Nephron (organoid): ENCODE data around the gene HTR2A.

Experiments
- H3K27ac Mint-ChIP-seq, 3 experiments: 2 replicates each; pipeline ENCODE4 v1.8.0; 2020; ENCODE audit warnings: mixed read lengths in 3 of 3, mild to moderate bottlenecking in 2 of 3, moderate library complexity in 1 of 3
- H3K27me3 Mint-ChIP-seq: 2 replicates; pipeline ENCODE4 v1.8.0; 2021; ENCODE audit warnings: low read depth, mild to moderate bottlenecking, moderate library complexity, mixed read lengths
- H3K36me3 Mint-ChIP-seq: 2 replicates; pipeline ENCODE4 v1.8.0; 2020; ENCODE audit warnings: low read depth, mixed read lengths
- H3K4me1 Mint-ChIP-seq: 2 replicates; pipeline ENCODE4 v1.8.0; 2020; ENCODE audit warnings: mixed read lengths
- H3K4me3 Mint-ChIP-seq, 3 experiments: 2 replicates each; pipeline ENCODE4 v1.8.0; 2020; ENCODE audit warnings: mild to moderate bottlenecking in 3 of 3, mixed read lengths in 3 of 3, moderate library complexity in 2 of 3
- H3K9me3 Mint-ChIP-seq: 2 replicates; pipeline ENCODE4 v1.8.0; 2020; ENCODE audit warnings: mixed read lengths
- CTCF ChIP-seq, 3 experiments: fragments of 200-600 bp; sonication (generic); IDR thresholded peaks; one replicate each; pipeline ENCODE4 v1.5.0; 2021; ENCODE audit warnings: antibody characterized with exemption in 3 of 3; ENCODE audit not compliant: unreplicated experiment in 3 of 3

HTR2A gene

GRCh38 chr13:46868091-46868490, 28.8 kb downstream of the HTR2A start:
- no peaks in the 10 kb centered on the region for H3K4me1 Mint-ChIP-seq
- no peaks in the 10 kb centered on the region for H3K9me3 Mint-ChIP-seq
- no peak overlapping the region for H3K4me3 Mint-ChIP-seq
- H3K27ac Mint-ChIP-seq, result no peak overlapping the region
- H3K27me3 Mint-ChIP-seq, result no peaks in the 10 kb centered on the region
- no peak for TF ChIP-seq CTCF (IDR thresholded peaks at IDR 0.05; ENCODE audit: unreplicated experiment in 3 of 3)
- no peaks in the 10 kb centered on the region for H3K36me3 Mint-ChIP-seq

GRCh38 chr13:46866150-46866549, 30.7 kb downstream of the HTR2A start:
- no peak for TF ChIP-seq CTCF (IDR thresholded peaks at IDR 0.05; ENCODE audit: unreplicated experiment in 3 of 3)
- H3K9me3 Mint-ChIP-seq, result no peaks in the 10 kb centered on the region
- no peaks in the 10 kb centered on the region for H3K36me3 Mint-ChIP-seq
- H3K27ac Mint-ChIP-seq, result peak overlapping the region in 2 of 3 experiments; percentile 4 to 77
- H3K4me1 Mint-ChIP-seq, result no peaks in the 10 kb centered on the region
- no peak overlapping the region for H3K4me3 Mint-ChIP-seq
- no peaks in the 10 kb centered on the region for H3K27me3 Mint-ChIP-seq

- Mint-ChIP-seq H3K9me3 (no peaks in the 10 kb centered on the region), H3K27ac (no peak overlapping the region), H3K36me3 (no peaks in the 10 kb centered on the region), H3K27me3 (no peaks in the 10 kb centered on the region), H3K4me1 (peaks cover 5% of the 10 kb centered on the region), H3K4me3 (no peak overlapping the region)
- TF ChIP-seq CTCF (IDR thresholded peaks at IDR 0.05; ENCODE audit: unreplicated experiment in 3 of 3), result no peak
Observed at GRCh38 chr13:46864941-46865340, 31.9 kb downstream of the HTR2A start.

GRCh38 chr13:46861959-46862358, 34.9 kb downstream of the HTR2A start:
- no peaks in the 10 kb centered on the region for H3K9me3 Mint-ChIP-seq
- peaks cover 5% of the 10 kb centered on the region for H3K4me1 Mint-ChIP-seq
- no peaks in the 10 kb centered on the region for H3K27me3 Mint-ChIP-seq
- H3K36me3 Mint-ChIP-seq, result no peaks in the 10 kb centered on the region
- no peak for TF ChIP-seq CTCF (IDR thresholded peaks at IDR 0.05; ENCODE audit: unreplicated experiment in 3 of 3)
- no peak overlapping the region for H3K27ac Mint-ChIP-seq
- no peak overlapping the region for H3K4me3 Mint-ChIP-seq

GRCh38 chr13:46860722-46861121, 36.1 kb downstream of the HTR2A start:
- no peaks in the 10 kb centered on the region for H3K9me3 Mint-ChIP-seq
- H3K36me3 Mint-ChIP-seq, result no peaks in the 10 kb centered on the region

More at GRCh38 chr13:46860722-46861121, 36.1 kb downstream of the HTR2A start:
- Mint-ChIP-seq H3K27me3 (no peaks in the 10 kb centered on the region), H3K27ac (peak overlapping the region in 2 of 3 experiments; percentile 18 to 23), H3K4me1 (peaks cover 5% of the 10 kb centered on the region), H3K4me3 (no peak overlapping the region)
- no peak for TF ChIP-seq CTCF (IDR thresholded peaks at IDR 0.05; ENCODE audit: unreplicated experiment in 3 of 3)
